Lower leg skin (tissue), 4 donors: ENCODE measurements around the gene WARS2. TPM values are rescaled to one million over a fixed set of nuclear protein-coding genes. Genes with fewer than 3 reads are reported as not detected.

Source experiments
- DNase-seq, 2 donors: peaks; one replicate each; pipeline ENCODE4 v3.0.0-alpha.2; 2019; ENCODE audit warnings: low spot score in 2 of 2
- H3K4me3 ChIP-seq: fragments of 200-600 bp; sonication (generic); 2 replicates; pipeline ENCODE4 v1.5.1; 2017; ENCODE audit warnings: mild to moderate bottlenecking, low read depth; ENCODE audit not compliant: poor library complexity, severe bottlenecking
- CTCF ChIP-seq, 3 donors: fragments of 450-650 bp; IDR thresholded peaks; one replicate each; pipeline ENCODE4 v1.5.1; 2016; ENCODE audit warnings: antibody characterized with exemption in 3 of 3, mild to moderate bottlenecking in 3 of 3, moderate library complexity in 2 of 3
- POLR2A ChIP-seq, 2 donors: fragments of 450-650 bp; IDR thresholded peaks; one replicate each; pipeline ENCODE4 v1.6.1; 2016 to 2017; ENCODE audit warnings: antibody characterized with exemption in 2 of 2, mild to moderate bottlenecking in 1 of 2, moderate library complexity in 1 of 2
- WGBS, 2 donors: methylation state at CpG; one replicate each; pipeline ENCODE4 v1.1.5; 2018; 5-methylcytosine and 5-hydroxymethylcytosine counted together
- intact Hi-C: fragments of 100-400 bp; cut with DNase I; formaldehyde crosslinking; loops from one replicate; pipeline ENCODE4 v1.15.0; 2023; ENCODE audit warnings: low total_unique reads
- total RNA-seq, 4 donors: library from RNA; depleted of rRNA; stranded (reverse); fragments of >200 nt; gene quantifications; one replicate each; pipeline ENCODE4 v1.1.0, GENCODE V29; 2016

WARS2 gene
- total RNA-seq, 4 donors from 2014 or later, result 8.1 to 21.8 (median 13.2) TPM

GRCh38 chr1:119116725-119117124 lies 23.7 kb downstream of the WARS2 start:
- no peak for DNase-seq
- intact Hi-C loops, result no loop called here
- no peak overlapping the region for H3K4me3 ChIP-seq
- TF ChIP-seq POLR2A (IDR thresholded peaks at IDR 0.05), result no peak
- TF ChIP-seq CTCF (IDR thresholded peaks at IDR 0.05), result no peak
- 77 to 79% methylated on average over 7 of the region's 7 CpGs for WGBS, 2 donors

- intact Hi-C loops, result no loop called here
- 71 to 74% methylated on average over 3 of the region's 3 CpGs for WGBS, 2 donors
- TF ChIP-seq POLR2A (IDR thresholded peaks at IDR 0.05), result no peak
- no peak for TF ChIP-seq CTCF (IDR thresholded peaks at IDR 0.05)
These were observed 24.7 kb downstream of the WARS2 start for GRCh38 chr1:119115736-119116135.

GRCh38 chr1:119115311-119115710 lies 25.1 kb downstream of the WARS2 start:
- no peak for DNase-seq
- intact Hi-C loops, result no loop called here
- TF ChIP-seq CTCF (IDR thresholded peaks at IDR 0.05), result no peak
- no peak for TF ChIP-seq POLR2A (IDR thresholded peaks at IDR 0.05)
- H3K4me3 ChIP-seq, result no peak overlapping the region

More at GRCh38 chr1:119115736-119116135, 24.7 kb downstream of the WARS2 start:
- DNase-seq, result no peak
- no peak overlapping the region for H3K4me3 ChIP-seq

GRCh38 chr1:119114786-119115185 lies 25.7 kb downstream of the WARS2 start:
- intact Hi-C loops, result no loop called here
- TF ChIP-seq POLR2A (IDR thresholded peaks at IDR 0.05), result no peak
- no peak for TF ChIP-seq CTCF (IDR thresholded peaks at IDR 0.05)
- DNase-seq, result no peak
- WGBS, 2 donors, result 83 to 94% methylated on average over 1 of the region's 1 CpG
- H3K4me3 ChIP-seq, result no peak overlapping the region

- 94 to 97% methylated on average over 1 of the region's 1 CpG for WGBS, 2 donors
- no peak overlapping the region for H3K4me3 ChIP-seq
- intact Hi-C loops, result no loop called here
- no peak for DNase-seq
- TF ChIP-seq CTCF (IDR thresholded peaks at IDR 0.05) (no peak), POLR2A (IDR thresholded peaks at IDR 0.05) (no peak)
These were observed 27.7 kb downstream of the WARS2 start for GRCh38 chr1:119112791-119113190.

GRCh38 chr1:119112244-119112643 lies 28.2 kb downstream of the WARS2 start:
- intact Hi-C loops, result no loop called here
- no peak for DNase-seq
- WGBS, 2 donors, result 96 to 98% methylated on average over 3 of the region's 3 CpGs
- TF ChIP-seq POLR2A (IDR thresholded peaks at IDR 0.05) (no peak), CTCF (IDR thresholded peaks at IDR 0.05) (no peak)
- H3K4me3 ChIP-seq, result no peak overlapping the region
